Astrocyte (in vitro differentiated cells and primary cell): ENCODE results near the gene USHBP1. TPM values are rescaled to one million over a fixed set of nuclear protein-coding genes. Genes with fewer than 3 reads are reported as not detected.
A peak's percentile ranks its signal among the peaks of the same experiment; 100 is the strongest.

Experiments used
- DNase-seq: peaks from one replicate; pipeline ENCODE4 v3.0.0-alpha.2; 2010; ENCODE audit warnings: low read depth
- FAIRE-seq: peaks from 2 replicates; lab custom pipeline; 2011; peaks lifted over from hg19 to GRCh38; lab: Jason Lieb, UNC
- H2AFZ ChIP-seq: 2 replicates; pipeline ENCODE4 v1.6.0; 2012; ENCODE audit warnings: low read depth, low read length, inconsistent platforms
- H3K27ac ChIP-seq: 2 replicates; pipeline ENCODE4 v1.5.1; 2011; ENCODE audit warnings: low read depth, low read length, inconsistent platforms
- H3K27me3 ChIP-seq: 2 replicates; pipeline ENCODE4 v1.6.0; 2011; ENCODE audit warnings: low read length, inconsistent platforms; ENCODE audit not compliant: insufficient read depth
- H3K36me3 ChIP-seq: 2 replicates; pipeline ENCODE4 v1.5.1; 2011; ENCODE audit warnings: low read length, inconsistent platforms; ENCODE audit not compliant: insufficient read depth
- H3K4me1 ChIP-seq: 2 replicates; pipeline ENCODE4 v1.5.1; 2011; ENCODE audit warnings: low read length, inconsistent platforms; ENCODE audit not compliant: insufficient read depth
- H3K4me2 ChIP-seq: 2 replicates; pipeline ENCODE4 v1.6.0; 2012; ENCODE audit warnings: low read length, inconsistent platforms
- H3K4me3 ChIP-seq: 2 replicates; pipeline ENCODE4 v1.5.1; 2011; ENCODE audit warnings: low read depth, mild to moderate bottlenecking, low read length, inconsistent platforms; ENCODE audit not compliant: insufficient read depth
- H3K79me2 ChIP-seq: 2 replicates; pipeline ENCODE4 v1.6.0; 2012; ENCODE audit warnings: mild to moderate bottlenecking, low read length, inconsistent platforms; ENCODE audit not compliant: insufficient read depth
- H3K9ac ChIP-seq: 2 replicates; pipeline ENCODE4 v1.6.0; 2012; ENCODE audit warnings: mild to moderate bottlenecking, low read length, inconsistent platforms
- H3K9me3 ChIP-seq: 2 replicates; pipeline ENCODE4 v1.5.1; 2012; ENCODE audit warnings: low read depth, mild to moderate bottlenecking, low read length, inconsistent platforms; ENCODE audit not compliant: insufficient read depth
- H4K20me1 ChIP-seq: 2 replicates; pipeline ENCODE4 v1.6.0; 2012; ENCODE audit warnings: low read length, inconsistent platforms; ENCODE audit not compliant: insufficient read depth
- H3K27ac Mint-ChIP-seq: one replicate; pipeline ENCODE4 v1.8.0; 2021; ENCODE audit warnings: mild to moderate bottlenecking, mixed read lengths; ENCODE audit not compliant: unreplicated experiment
- H3K27me3 Mint-ChIP-seq: one replicate; pipeline ENCODE4 v1.8.0; 2021; ENCODE audit warnings: low read depth, mixed read lengths; ENCODE audit not compliant: unreplicated experiment
- H3K36me3 Mint-ChIP-seq: one replicate; pipeline ENCODE4 v1.8.0; 2021; ENCODE audit warnings: low read depth, mixed read lengths; ENCODE audit not compliant: unreplicated experiment
- H3K4me1 Mint-ChIP-seq: one replicate; pipeline ENCODE4 v1.8.0; 2021; ENCODE audit warnings: low read depth, mixed read lengths; ENCODE audit not compliant: unreplicated experiment
- H3K4me3 Mint-ChIP-seq: one replicate; pipeline ENCODE4 v1.8.0; 2021; ENCODE audit warnings: mild to moderate bottlenecking, moderate library complexity, mixed read lengths; ENCODE audit not compliant: unreplicated experiment
- H3K9me3 Mint-ChIP-seq: one replicate; pipeline ENCODE4 v1.8.0; 2021; ENCODE audit warnings: mild to moderate bottlenecking, mixed read lengths; ENCODE audit not compliant: unreplicated experiment
- EZH2 ChIP-seq: IDR thresholded peaks from 2 replicates; pipeline ENCODE4 v1.6.1; 2012; ENCODE audit warnings: mild to moderate bottlenecking, low read length, inconsistent platforms; ENCODE audit not compliant: insufficient read depth
- total RNA-seq: library from RNA; stranded (reverse); gene quantifications from 2 replicates; pipeline ENCODE4 v1.2.1, GENCODE V29; 2021
- TF ChIP-seq, protein P1 (sequence below): IDR thresholded peaks from 2 replicates; pipeline ENCODE4 v1.5.1; 2011; ENCODE audit warnings: low read depth, mild to moderate bottlenecking, inconsistent platforms, low read length, moderate library complexity; ENCODE audit not compliant: insufficient read depth

Gene USHBP1
- total RNA-seq, 1 donor from 2014 or later: 0.27 TPM

DNA sequence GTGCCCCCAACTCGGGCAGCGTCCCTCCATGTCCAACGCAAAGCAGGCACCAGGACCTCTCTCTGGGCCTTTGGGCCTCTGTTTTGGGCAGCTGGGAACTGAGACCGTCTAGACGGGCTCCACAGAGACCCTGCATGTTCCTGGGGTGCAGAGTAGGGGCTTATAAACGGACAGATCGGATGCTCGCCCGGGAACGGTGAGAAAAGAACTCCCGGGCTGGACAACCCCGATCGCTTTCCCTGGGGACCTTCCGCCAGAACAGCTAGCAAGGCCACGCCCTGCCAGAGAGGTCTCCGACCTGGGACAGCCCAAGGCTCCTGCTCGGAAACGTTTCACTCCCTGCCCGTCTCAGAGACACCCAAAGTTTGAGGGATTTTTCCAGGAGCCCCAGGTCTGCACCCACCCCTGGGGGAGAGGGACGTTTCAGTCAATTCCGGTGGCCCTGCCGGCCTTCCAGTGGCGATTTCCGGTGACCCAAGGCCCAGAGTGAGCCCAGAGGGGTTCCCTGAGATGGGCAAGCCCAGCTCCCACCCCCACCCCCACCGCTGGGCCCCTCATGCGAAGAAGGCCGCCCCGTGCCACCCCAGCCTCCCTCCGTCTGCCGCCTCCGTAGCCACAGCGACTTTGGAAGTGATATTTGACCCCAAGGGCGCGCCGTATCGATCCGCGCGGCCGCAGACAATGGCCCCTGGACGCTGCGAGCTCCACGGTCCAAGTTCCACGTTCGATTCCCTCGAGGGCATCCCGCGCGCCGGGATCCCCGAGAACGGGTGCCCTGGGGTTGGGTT, 20.5 kb downstream of the USHBP1 start:
- no peak for TF ChIP-seq EZH2
- TF ChIP-seq, protein P1, sequence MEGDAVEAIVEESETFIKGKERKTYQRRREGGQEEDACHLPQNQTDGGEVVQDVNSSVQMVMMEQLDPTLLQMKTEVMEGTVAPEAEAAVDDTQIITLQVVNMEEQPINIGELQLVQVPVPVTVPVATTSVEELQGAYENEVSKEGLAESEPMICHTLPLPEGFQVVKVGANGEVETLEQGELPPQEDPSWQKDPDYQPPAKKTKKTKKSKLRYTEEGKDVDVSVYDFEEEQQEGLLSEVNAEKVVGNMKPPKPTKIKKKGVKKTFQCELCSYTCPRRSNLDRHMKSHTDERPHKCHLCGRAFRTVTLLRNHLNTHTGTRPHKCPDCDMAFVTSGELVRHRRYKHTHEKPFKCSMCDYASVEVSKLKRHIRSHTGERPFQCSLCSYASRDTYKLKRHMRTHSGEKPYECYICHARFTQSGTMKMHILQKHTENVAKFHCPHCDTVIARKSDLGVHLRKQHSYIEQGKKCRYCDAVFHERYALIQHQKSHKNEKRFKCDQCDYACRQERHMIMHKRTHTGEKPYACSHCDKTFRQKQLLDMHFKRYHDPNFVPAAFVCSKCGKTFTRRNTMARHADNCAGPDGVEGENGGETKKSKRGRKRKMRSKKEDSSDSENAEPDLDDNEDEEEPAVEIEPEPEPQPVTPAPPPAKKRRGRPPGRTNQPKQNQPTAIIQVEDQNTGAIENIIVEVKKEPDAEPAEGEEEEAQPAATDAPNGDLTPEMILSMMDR: no peak
- H3K9me3 Mint-ChIP-seq: no peaks in the 10 kb centered on the region
- Histone ChIP-seq H3K4me2 (peak overlapping the region; percentile 96), H3K79me2 (peaks cover 32% of the 10 kb centered on the region), H4K20me1 (peaks cover 29% of the 10 kb centered on the region), H3K27ac (no peak overlapping the region), H3K27me3 (no peaks in the 10 kb centered on the region), H3K4me3 (peak overlapping the region; percentile 74), H2AFZ (peak overlapping the region; percentile 71), H3K9ac (peak overlapping the region; percentile 79), H3K36me3 (no peaks in the 10 kb centered on the region), H3K9me3 (no peaks in the 10 kb centered on the region), H3K4me1 (peaks cover 19% of the 10 kb centered on the region)
- H3K27ac Mint-ChIP-seq: peak overlapping the region; percentile 62
- no peaks in the 10 kb centered on the region for H3K27me3 Mint-ChIP-seq
- peaks cover 18% of the 10 kb centered on the region for H3K4me1 Mint-ChIP-seq
- H3K36me3 Mint-ChIP-seq: peaks cover 9% of the 10 kb centered on the region
- H3K4me3 Mint-ChIP-seq: peak overlapping the region; percentile 95
- no peak for FAIRE-seq
- no peak for DNase-seq

DNA sequence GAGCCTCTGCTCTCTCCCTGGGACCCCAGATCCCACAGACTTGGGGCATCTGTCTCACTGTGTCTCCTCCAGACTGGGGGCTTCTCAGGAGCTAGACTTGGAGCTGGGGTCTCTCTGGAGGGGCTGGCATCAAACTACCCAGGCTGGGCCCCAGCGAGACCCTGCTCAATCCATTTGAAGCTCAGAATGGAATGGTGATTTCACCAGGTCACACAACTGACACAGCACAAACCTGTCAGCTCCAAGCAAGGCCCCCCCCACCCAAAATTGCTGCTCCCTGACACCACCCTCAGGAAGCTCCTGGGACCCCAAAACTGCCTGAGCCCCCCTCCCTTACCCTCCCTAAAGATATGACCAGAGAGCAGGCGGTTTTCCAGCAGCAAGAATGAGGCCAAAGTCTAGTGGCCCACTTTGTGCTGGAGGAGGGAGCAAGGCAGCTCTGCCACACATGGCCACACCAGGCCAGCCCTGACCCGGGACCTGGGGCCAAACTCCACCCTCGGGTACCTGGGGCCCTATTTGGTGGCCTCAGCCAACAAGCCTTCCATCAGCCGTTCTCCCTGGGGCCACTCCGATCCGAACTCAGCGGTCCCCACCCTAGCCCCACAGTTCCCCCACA, 21.2 kb downstream of the USHBP1 start:
- H3K9me3 Mint-ChIP-seq: no peaks in the 10 kb centered on the region
- Histone ChIP-seq H3K79me2 (peaks cover 32% of the 10 kb centered on the region), H4K20me1 (peaks cover 29% of the 10 kb centered on the region), H3K9me3 (no peaks in the 10 kb centered on the region), H3K27ac (no peak overlapping the region), H3K4me3 (peak overlapping the region; percentile 74), H2AFZ (no peak overlapping the region), H3K27me3 (no peaks in the 10 kb centered on the region), H3K36me3 (no peaks in the 10 kb centered on the region), H3K4me2 (peak overlapping the region; percentile 96), H3K4me1 (peaks cover 19% of the 10 kb centered on the region), H3K9ac (peak overlapping the region; percentile 79)
- no peaks in the 10 kb centered on the region for H3K27me3 Mint-ChIP-seq
- FAIRE-seq: no peak
- TF ChIP-seq, protein P1: no peak
- no peak for TF ChIP-seq EZH2
- H3K4me3 Mint-ChIP-seq: peak overlapping the region; percentile 95
- peaks cover 9% of the 10 kb centered on the region for H3K36me3 Mint-ChIP-seq
- peaks cover 16% of the 10 kb centered on the region for H3K4me1 Mint-ChIP-seq
- no peak for DNase-seq
- peak overlapping the region; percentile 75 for H3K27ac Mint-ChIP-seq
